ENCODE measurements around the gene ENDOV. TPM values are rescaled to one million over a fixed set of nuclear protein-coding genes. Genes with fewer than 3 reads are reported as not detected.

The ENDOV gene
- total RNA-seq, 2 experiments from 2014 or later = 16.8 to 18.1 TPM

DNA sequence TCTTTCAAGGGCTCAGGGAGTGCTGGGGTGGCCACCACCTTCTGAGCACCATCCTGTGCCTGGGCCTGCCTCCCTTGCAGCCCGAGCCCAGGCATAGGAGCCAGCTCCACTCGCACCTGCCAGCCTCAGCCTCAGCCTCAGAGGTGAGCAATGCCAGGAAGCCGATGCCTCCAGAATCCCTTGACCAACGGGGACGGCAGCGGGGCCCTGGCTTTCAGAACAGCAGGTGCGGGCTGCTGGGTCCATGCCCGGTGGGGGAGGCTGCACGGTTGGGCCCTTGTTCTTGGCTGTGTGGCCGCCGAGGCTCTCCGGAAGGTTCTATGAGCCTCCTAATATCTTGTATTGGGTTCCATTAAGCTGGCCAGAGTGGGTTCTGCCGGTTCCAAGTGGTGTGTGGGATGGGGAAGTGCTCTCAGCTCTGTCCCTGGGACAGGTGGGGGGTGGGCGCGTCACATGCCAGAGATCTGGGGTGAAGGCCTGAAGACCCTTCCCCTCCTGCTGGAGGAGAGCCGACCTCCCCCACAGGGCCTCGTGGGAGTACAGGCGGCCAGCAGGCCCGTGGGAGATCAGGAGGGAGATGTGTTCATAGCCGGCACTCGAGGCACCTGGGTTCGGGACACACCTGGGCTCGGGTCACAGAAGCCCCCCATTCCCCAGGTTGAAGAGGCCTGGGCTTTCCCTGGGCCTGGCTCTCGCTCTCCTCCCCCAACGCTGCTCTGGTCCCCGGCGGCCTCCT is 34.4 kb downstream of the ENDOV start:
- ChIA-PET CTCF (no interaction called here), POLR2A (no interaction called here)
- intact Hi-C loops (cut with micrococcal nuclease) = no loop called here
- TF ChIP-seq CTCF (IDR thresholded peaks at IDR 0.05) = no peak
- Mint-ChIP-seq H3K4me3 (no peak overlapping the region), H3K4me1 (ENCODE audit: low read depth) (peaks cover 12% of the 10 kb centered on the region), H3K36me3 (ENCODE audit: low read depth) (peaks cover 5% of the 10 kb centered on the region), H3K27me3 (no peaks in the 10 kb centered on the region), H3K27ac (no peak overlapping the region), H3K9me3 (no peaks in the 10 kb centered on the region)
- ATAC-seq (no peak), DNase-seq (no peak)

GRCh38 chr17:80449930-80450576 is 35.1 kb downstream of the ENDOV start:
- intact Hi-C loops (cut with micrococcal nuclease) = no loop called here
- no peak overlapping the region for H3K27ac Mint-ChIP-seq
- peaks cover 5% of the 10 kb centered on the region for H3K36me3 Mint-ChIP-seq (ENCODE audit: low read depth)
- H3K4me3 Mint-ChIP-seq = no peak overlapping the region
- ChIA-PET POLR2A (interaction anchor here (1.2 kb wide), 1 partner anchor 8 kb away, joined by 3 read pairs; no protein-coding TSS in a partner anchor), CTCF (interaction anchor here (0.6 kb wide), 1 partner anchor 23 kb away, joined by 3 read pairs; no protein-coding TSS in a partner anchor)
- no peak for DNase-seq
- ATAC-seq = no peak
- no peaks in the 10 kb centered on the region for H3K9me3 Mint-ChIP-seq
- no peak for TF ChIP-seq CTCF (IDR thresholded peaks at IDR 0.05)
- no peaks in the 10 kb centered on the region for H3K27me3 Mint-ChIP-seq
- peaks cover 12% of the 10 kb centered on the region for H3K4me1 Mint-ChIP-seq (ENCODE audit: low read depth)

DNA sequence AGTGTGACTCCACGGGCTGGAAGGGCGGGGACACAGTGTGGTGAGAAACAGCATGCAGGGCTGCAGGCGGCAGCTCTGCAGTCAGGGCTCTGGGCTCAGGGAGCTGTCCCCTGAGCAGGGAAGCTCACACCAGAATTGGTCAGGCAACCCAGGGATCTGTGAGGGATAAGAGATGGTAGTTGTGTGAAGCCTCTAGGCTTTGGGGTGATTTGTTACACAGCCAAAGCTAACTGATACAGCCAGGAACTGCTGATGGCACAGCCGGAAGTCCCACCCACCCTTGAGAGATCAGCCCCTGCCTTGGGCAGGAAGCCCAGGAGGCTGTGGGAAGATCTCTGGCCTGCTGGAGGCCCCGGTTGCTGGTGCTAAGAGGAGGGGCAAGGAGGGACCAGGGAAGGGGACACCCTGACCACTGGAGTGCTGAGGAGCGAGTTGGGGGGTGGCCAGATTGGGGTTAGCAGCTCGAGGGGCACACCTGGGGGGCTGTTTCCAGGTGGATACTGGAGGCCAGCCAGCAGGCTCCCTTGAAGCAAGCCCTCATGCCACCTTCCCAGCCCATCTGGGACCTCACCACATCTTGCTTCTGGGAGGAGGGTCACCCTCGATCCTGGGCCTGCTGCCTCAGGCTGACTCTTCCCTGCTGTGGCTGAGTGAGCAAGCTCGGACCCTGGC is 36.3 kb downstream of the ENDOV start:
- no peak for ATAC-seq
- Mint-ChIP-seq H3K4me1 (ENCODE audit: low read depth) (peaks cover 19% of the 10 kb centered on the region), H3K36me3 (ENCODE audit: low read depth) (peaks cover 5% of the 10 kb centered on the region), H3K27ac (no peak overlapping the region), H3K9me3 (no peaks in the 10 kb centered on the region), H3K4me3 (no peak overlapping the region), H3K27me3 (no peaks in the 10 kb centered on the region)
- ChIA-PET POLR2A (interaction anchor here (1.2 kb wide), 1 partner anchor 9 kb away, joined by 3 read pairs; no protein-coding TSS in a partner anchor), CTCF (no interaction called here)
- TF ChIP-seq CTCF (IDR thresholded peaks at IDR 0.05) = no peak
- DNase-seq = no peak
- intact Hi-C loops (cut with micrococcal nuclease) = no loop called here

DNA sequence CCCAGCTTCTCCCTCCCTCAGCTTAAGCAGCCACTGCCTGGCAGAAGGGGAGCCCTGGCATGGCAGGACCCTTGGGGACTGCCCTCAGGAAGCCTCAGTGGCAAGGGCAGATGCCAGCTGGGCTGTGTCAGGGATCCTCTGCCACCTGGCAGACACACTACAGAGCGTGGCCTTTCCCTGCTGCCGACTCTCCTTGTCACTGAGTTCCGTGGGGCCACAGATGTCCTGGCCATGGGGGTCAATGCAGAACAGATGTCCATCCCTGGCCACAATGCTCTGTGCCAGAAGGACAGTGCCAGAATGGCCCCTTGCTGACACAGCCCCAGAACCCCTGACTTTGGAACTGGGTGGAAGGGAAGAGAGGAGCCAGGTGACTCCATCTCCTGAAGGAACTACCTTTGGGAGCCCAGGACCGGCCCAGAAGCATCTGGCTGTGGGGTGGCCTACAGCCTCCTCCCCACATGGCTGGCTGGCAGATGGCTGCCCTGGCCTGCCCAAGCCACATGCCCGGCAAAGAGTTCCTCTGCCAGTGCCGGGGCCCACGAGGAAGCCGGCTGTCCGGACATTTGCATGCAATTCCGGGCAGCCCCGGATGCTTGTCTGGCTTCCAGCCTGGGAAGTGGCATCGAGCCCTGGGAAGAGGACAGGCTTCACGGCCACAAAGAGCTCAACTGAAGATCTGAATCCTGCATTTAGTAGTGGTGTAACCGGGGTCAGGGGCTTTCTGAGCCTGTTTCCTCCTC is 37.4 kb downstream of the ENDOV start:
- ChIA-PET POLR2A (interaction anchor here (0.6 kb wide), 2 partner anchors 118 to 464 kb away, joined by 3 read pairs; no protein-coding TSS in a partner anchor), CTCF (interaction anchor here (0.8 to 1.8 kb wide), 2 partner anchors 25 to 447 kb away, joined by 3 to 4 read pairs; no protein-coding TSS in a partner anchor)
- TF ChIP-seq CTCF (IDR thresholded peaks at IDR 0.05) = no peak
- Mint-ChIP-seq H3K4me3 (peak overlapping the region; percentile 99), H3K27me3 (peaks cover 3% of the 10 kb centered on the region), H3K27ac (no peak overlapping the region), H3K4me1 (ENCODE audit: low read depth) (peaks cover 22% of the 10 kb centered on the region), H3K9me3 (no peaks in the 10 kb centered on the region), H3K36me3 (ENCODE audit: low read depth) (peaks cover 5% of the 10 kb centered on the region)
- intact Hi-C loops (cut with micrococcal nuclease) = no loop called here
- DNase-seq = no peak
- ATAC-seq = no peak

Data from activated CD8-positive, alpha-beta T cell treated with anti-CD3 and anti-CD28 coated beads for 36 hours (primary cell).